ENCODE data around the gene AQP12B.
"Not testable (repeated sequence)": the region's sequence is repeated elsewhere in the genome, so short reads cannot be mapped to it uniquely, and the experiment has no call there.

DNA sequence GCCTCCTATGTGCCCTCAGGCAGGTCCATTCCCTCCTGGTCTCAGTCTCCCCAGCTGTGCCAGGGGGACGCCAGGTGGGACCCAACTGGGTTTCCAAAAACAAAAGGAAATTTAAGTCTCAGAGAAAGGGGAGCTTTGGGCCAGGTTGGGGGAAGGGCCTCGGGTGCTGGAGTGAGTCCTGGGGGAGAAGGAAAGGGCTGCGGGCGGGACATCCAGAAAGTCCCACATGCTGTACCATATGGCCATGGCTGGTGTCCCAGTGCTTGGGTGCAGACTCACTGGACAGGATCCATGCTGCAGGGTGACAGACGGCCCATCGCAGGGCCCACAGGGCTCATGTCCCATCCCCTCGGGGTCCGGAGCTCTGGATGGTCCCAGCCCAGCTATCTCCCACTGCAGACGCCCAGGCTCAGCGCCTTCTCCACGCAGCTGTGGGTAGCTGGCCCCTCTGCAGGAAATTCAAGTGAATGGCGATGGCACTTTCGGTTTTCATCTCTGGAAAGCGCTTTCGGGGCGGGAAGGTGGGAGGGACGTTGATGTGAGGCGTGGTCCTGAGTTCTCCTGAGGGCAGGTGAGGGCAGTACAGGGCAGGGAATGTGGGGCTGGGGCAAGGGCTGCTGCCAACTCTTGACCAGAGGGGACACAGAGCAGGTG is 7.9 kb upstream of the AQP12B start:
- TF ChIP-seq, protein P1, sequence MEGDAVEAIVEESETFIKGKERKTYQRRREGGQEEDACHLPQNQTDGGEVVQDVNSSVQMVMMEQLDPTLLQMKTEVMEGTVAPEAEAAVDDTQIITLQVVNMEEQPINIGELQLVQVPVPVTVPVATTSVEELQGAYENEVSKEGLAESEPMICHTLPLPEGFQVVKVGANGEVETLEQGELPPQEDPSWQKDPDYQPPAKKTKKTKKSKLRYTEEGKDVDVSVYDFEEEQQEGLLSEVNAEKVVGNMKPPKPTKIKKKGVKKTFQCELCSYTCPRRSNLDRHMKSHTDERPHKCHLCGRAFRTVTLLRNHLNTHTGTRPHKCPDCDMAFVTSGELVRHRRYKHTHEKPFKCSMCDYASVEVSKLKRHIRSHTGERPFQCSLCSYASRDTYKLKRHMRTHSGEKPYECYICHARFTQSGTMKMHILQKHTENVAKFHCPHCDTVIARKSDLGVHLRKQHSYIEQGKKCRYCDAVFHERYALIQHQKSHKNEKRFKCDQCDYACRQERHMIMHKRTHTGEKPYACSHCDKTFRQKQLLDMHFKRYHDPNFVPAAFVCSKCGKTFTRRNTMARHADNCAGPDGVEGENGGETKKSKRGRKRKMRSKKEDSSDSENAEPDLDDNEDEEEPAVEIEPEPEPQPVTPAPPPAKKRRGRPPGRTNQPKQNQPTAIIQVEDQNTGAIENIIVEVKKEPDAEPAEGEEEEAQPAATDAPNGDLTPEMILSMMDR (IDR thresholded peaks at IDR 0.05; ENCODE audit: low read length): not testable (repeated sequence)
- not testable (repeated sequence) for TF ChIP-seq EZH2phosphoT487 (IDR thresholded peaks at IDR 0.05; ENCODE audit: low read length)

Data from MM.1S (cell line).